Epithelial cell of esophagus (primary cell): ENCODE results near the gene INO80E.
A peak's percentile ranks its signal among the peaks of the same experiment; 100 is the strongest.
"Not testable (repeated sequence)": the region's sequence is repeated elsewhere in the genome, so short reads cannot be mapped to it uniquely, and the experiment has no call there.

Experiments used
- DNase-seq: peaks from one replicate; pipeline ENCODE4 v3.0.0; 2010; ENCODE audit warnings: low read depth
- H3K4me3 ChIP-seq: 2 replicates; pipeline ENCODE4 v1.5.1; 2011; ENCODE audit warnings: mild to moderate bottlenecking, low read length, control low read depth
- CTCF ChIP-seq: IDR thresholded peaks from 2 replicates; pipeline ENCODE4 v1.5.1; 2011; ENCODE audit warnings: low read depth, mild to moderate bottlenecking, low read length, control low read depth, inconsistent platforms; ENCODE audit not compliant: insufficient read depth; ENCODE audit errors: missing control alignments

INO80E gene

GRCh38 chr16:30011714-30012504 lies 15.9 kb downstream of the INO80E start:
- no peak for DNase-seq
- H3K4me3 ChIP-seq = no peak overlapping the region
- no peak for TF ChIP-seq CTCF

GRCh38 chr16:30012598-30012997 lies 16.6 kb downstream of the INO80E start:
- not testable (repeated sequence) for H3K4me3 ChIP-seq, DNase-seq

GRCh38 chr16:30015450-30015849 lies 19.4 kb downstream of the INO80E start:
- not testable (repeated sequence) for DNase-seq, H3K4me3 ChIP-seq

- TF ChIP-seq CTCF = no peak
- no peak overlapping the region for H3K4me3 ChIP-seq
- DNase-seq = no peak
Measured at GRCh38 chr16:30016555-30017276, 20.7 kb downstream of the INO80E start.

- DNase-seq = no peak
- TF ChIP-seq CTCF = no peak
- H3K4me3 ChIP-seq = no peak overlapping the region
Measured at GRCh38 chr16:30017277-30017656, 21.2 kb downstream of the INO80E start.

- H3K4me3 ChIP-seq, DNase-seq: not testable (repeated sequence)
Measured at GRCh38 chr16:30017937-30018336, 21.9 kb downstream of the INO80E start.

GRCh38 chr16:30018731-30019158 lies 22.7 kb downstream of the INO80E start:
- DNase-seq = peak; percentile 61
- H3K4me3 ChIP-seq = no peak overlapping the region

GRCh38 chr16:30022887-30023286 lies 26.8 kb downstream of the INO80E start, which contains the start of gene C16orf92:
Gene C16orf92 (plus strand): TSS chr16:30023198. CDS start chr16:30023341, 143 bp downstream.
- DNase-seq = no peak
- TF ChIP-seq CTCF = no peak
- H3K4me3 ChIP-seq = no peak within 1 kb of the TSS

More at GRCh38 chr16:30018731-30019158, 22.7 kb downstream of the INO80E start:
- no peak for TF ChIP-seq CTCF
